ENCODE results near the gene BCL7A. TPM values are rescaled to one million over a fixed set of nuclear protein-coding genes. Genes with fewer than 3 reads are reported as not detected.

BCL7A gene
- total and polyA plus RNA-seq, 2 of the 8 experiments (the other 6 are each of a cell fraction or from before 2014, with no cell fraction given): 11.9 to 12.7 TPM

DNA sequence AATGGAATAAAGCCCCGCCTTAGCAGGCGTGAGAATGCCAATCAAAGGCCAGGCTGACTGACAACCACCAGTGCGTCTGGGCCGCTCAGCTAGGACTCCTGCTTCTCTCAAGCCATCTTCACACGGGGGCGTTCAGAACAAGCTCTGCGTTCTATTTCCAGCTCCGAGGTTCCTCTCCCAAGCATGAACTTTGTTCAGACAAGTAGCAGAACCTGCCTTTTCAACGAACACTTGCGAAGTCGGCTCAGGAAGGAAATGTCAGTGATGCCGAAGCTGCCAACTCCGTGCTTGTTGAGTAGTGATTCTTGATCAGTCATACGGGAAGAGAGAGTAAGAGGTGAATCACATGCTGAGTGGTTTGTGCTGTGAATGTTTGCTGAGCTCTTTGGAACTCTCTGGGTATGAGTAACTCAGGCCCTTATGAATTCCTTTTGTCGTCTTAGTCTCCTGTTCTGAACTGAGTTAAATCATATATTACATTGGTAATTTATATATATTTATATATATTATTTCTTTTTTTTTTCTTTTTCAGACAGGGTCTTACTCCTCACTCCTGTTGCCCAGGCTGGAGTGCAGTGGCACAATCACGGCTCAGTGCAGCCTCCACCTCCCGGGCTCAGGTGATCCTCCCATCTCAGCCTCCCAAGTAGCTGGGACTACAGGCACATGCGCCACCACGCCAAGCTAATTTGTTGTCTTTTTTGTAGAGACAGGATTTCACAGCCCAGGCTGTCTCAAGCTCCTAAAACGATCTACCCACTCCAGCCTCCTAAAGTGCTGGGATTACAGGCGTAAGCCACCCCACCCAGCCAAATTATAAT, 29.4 kb upstream of the BCL7A start (continued):
- TF ChIP-seq, protein P1, sequence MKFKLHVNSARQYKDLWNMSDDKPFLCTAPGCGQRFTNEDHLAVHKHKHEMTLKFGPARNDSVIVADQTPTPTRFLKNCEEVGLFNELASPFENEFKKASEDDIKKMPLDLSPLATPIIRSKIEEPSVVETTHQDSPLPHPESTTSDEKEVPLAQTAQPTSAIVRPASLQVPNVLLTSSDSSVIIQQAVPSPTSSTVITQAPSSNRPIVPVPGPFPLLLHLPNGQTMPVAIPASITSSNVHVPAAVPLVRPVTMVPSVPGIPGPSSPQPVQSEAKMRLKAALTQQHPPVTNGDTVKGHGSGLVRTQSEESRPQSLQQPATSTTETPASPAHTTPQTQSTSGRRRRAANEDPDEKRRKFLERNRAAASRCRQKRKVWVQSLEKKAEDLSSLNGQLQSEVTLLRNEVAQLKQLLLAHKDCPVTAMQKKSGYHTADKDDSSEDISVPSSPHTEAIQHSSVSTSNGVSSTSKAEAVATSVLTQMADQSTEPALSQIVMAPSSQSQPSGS (IDR thresholded peaks at IDR 0.05; ENCODE audit: low read length): no peak
- TF ChIP-seq SRF (IDR thresholded peaks at IDR 0.05; ENCODE audit: low read depth, low read length) (no peak), MAFK (IDR thresholded peaks at IDR 0.05; ENCODE audit: low read depth, low read length) (no peak), SUZ12 (IDR thresholded peaks at IDR 0.05; ENCODE audit: low read length) (no peak), GABPA (IDR thresholded peaks at IDR 0.05; ENCODE audit: borderline replicate concordance, insufficient read depth, low read length) (no peak), TCF12 (IDR thresholded peaks at IDR 0.05; ENCODE audit: low read depth, low read length) (no peak), SP2 (IDR thresholded peaks at IDR 0.05; ENCODE audit: low read length) (no peak)
- TF ChIP-seq, protein P2, sequence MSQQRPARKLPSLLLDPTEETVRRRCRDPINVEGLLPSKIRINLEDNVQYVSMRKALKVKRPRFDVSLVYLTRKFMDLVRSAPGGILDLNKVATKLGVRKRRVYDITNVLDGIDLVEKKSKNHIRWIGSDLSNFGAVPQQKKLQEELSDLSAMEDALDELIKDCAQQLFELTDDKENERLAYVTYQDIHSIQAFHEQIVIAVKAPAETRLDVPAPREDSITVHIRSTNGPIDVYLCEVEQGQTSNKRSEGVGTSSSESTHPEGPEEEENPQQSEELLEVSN (IDR thresholded peaks at IDR 0.05): no peak
